ENCODE measurements around the gene SELENOI.

GRCh38 chr2:26351375-26352090 lies 5.6 kb downstream of the SELENOI start:
- TF ChIP-seq POLR2A (IDR thresholded peaks at IDR 0.05; ENCODE audit: low read depth, low read length) (no peak), TAF1 (IDR thresholded peaks at IDR 0.05; ENCODE audit: low read depth, low read length) (no peak), POLR2AphosphoS5 (IDR thresholded peaks at IDR 0.05; ENCODE audit: low read depth, low read length) (no peak), POU2F2 (IDR thresholded peaks at IDR 0.05; ENCODE audit: low read depth, low read length) (no peak)
